HG02840 (cell line): ENCODE measurements around the gene SNX33.

Experiments used
- ATAC-seq: cut with Tn5 transposase; IDR thresholded peaks from one replicate; pipeline ENCODE4 v1.9.1; 2021; ENCODE audit warnings: mild to moderate bottlenecking, moderate library complexity, moderate number of reproducible peaks; ENCODE audit not compliant: unreplicated experiment, low FRiP score

Gene SNX33

DNA sequence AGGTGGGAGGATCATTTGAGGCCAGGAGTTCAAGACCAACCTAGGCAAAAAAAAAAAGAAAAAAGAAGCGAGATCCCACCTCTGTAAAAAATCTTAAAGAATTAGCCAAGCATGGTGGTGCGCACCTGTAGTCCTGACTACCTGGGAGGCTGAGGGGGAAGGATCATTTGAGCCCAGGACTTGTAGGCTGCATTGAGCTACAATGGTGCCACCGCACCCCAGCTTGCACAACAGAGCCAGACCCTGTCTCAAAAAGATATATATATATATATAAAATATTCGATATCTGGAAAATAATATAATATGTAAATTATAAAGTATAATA is 6.6 kb upstream of the SNX33 start:
- ATAC-seq = no peak

DNA sequence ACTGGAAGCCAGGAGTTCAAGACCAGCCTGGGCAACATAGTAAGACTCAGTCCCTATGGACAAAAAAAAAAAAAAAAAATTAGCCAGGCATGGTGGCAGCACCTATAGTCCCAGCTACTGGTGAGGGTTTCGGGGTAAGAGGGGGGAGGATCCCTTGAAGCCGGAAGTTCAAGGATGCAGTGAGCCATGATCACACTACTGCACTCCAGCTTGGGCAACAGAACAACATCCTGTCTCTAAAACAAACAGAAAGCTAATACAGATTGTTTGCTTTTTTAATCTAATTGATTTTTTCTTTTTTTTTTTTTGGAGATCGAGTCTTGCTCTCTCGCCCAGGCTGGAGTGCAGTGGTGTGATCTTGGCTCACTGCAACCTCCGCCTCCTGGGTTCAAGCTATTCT is 6.1 kb upstream of the SNX33 start:
- ATAC-seq = no peak

DNA sequence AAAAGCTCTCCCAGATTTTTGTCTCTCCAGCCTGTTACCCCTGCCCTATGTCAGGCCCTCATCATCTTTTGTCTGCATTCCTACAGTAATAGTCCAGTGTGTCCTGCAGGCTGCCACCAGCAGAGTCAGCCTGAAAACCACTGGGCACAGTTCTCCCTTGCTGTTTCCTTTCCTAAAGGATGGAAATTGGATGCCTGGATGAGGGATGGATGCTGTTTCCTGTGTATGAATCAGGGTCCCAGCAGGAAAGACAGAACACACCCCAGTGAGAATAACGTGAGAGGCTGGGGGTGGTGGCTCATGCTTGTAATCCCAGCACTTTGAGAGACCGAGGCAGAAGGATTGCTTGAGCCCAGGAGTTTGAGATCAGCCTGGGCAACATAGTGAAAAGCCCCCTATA is 3.3 kb upstream of the SNX33 start:
- ATAC-seq = no peak

DNA sequence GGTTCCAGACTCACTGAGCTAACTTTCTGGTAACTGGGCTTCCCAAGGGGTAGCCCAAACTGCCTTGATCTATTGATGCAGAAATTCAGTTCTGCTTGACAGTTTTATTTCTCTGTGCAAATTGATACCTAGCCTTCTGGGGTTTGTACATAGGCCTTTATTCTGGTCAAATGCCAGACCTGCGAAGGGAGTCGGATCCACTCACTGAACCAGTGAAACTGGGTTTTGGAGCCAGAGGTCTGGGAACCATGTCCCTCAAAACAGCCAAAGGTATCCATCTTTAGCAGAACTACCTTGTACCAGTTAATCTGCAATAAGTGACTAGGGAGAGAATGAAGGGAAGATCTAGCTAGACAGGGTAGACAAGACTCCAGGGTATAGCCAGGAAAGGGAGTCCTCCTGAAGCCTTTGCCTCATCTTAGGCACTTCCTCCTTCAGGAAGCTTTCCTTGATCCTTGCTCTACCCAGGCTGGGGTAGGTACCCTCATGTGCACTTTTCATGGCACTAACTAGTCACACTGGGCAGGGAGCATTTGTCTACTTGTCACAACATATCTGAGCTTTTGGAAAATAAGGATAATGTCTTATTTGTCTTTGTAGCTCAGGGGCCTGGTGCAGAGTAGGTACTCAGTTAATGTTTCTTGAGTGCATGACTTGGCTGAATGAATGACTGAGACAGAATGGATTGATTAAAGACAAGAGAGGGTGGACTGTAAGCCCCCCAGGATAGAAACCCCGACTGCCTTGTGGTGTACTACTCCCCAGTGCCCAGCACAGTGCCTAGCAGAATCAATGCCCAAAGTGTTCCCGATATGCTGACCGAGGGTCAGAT is 1.4 kb upstream of the SNX33 start:
- ATAC-seq = no peak

DNA sequence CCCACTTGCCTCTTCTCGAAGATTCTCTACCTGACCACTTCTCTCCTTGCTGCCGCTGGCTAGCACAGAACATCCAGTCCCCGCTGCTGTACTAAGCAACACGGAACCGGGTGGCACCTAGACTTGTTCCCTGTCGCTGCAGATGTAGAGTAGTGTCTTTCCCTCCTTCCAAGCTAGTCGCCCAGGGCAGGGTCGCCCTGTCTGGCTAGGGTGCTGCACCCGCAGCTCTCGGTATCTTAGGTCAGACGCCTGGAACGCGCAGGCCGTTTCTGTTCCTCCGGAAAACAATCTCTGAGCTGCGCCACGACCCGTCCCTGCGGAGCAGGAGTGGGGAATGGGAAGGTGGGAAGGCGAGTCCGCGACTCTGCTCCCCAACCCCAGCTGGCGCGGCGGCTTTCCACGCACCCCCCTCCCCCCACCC is 758 bp upstream of the SNX33 start:
- no peak for ATAC-seq

DNA sequence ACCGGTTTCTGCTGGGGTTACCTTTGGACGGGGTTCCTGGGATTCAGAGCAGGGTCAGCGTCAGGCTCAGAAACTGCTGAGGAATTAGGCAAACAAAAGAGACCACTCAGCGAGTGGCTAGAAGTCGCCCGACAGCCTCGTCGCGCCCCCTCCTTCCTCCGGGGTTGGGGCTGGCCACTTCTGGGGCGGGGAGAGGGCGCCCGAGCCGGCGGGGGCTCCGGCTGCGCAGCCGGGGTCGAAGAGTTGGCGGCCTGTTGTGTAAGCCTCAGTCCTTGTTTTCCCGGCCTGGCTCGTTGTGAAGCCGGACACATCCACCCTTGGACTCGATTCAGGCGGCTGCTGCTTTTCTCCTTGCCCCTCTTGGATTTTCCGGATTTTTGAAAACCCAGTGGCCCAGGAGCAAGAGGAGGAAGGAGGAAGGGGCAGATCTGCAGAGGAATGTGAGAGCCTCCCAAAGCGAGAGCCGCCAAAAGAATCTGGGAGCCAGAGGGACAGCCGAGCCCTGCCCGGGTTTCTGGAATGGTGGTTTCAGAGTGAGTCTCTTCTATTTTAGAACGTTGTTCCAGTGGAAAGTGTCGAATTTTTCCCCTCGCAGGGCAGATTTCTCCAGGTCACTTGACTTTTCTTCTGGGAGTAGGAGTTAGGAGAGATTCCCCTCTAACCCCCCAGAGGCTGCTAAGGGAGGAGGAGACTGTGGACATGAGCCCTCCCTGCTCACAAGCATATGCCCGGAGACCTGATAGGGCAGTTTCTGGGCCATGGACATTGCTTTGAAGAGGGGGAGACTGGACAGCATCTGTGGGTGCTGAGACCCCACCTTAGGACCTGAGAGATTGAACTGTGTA is 666 bp downstream of the SNX33 start:
- ATAC-seq = no peak

DNA sequence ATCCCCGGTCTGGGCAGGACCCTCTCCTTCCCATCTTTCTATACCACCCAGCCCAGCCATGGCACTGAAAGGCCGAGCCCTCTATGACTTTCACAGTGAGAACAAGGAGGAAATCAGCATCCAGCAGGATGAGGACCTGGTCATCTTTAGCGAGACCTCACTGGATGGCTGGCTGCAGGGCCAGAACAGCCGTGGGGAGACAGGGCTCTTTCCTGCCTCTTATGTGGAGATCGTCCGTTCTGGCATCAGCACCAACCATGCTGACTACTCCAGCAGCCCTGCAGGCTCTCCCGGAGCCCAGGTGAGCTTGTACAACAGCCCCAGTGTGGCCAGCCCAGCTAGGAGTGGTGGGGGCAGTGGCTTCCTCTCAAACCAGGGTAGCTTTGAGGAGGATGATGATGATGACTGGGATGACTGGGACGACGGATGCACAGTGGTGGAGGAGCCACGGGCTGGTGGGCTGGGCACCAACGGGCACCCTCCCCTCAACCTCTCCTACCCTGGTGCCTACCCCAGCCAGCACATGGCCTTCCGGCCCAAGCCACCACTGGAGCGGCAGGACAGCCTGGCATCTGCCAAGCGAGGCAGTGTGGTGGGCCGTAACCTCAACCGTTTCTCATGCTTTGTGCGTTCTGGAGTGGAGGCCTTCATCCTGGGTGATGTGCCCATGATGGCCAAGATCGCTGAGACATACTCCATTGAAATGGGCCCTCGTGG is 1.5 kb downstream of the SNX33 start:
- ATAC-seq = no peak

DNA sequence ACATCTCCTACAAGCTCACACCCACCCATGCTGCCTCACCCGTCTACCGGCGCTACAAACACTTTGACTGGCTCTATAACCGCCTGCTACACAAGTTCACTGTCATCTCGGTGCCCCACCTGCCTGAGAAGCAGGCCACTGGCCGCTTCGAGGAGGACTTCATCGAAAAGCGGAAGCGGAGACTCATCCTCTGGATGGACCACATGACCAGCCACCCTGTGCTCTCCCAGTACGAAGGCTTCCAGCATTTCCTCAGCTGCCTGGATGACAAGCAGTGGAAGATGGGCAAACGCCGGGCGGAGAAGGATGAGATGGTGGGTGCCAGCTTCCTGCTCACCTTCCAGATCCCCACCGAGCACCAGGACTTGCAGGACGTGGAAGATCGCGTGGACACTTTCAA is 2.1 kb downstream of the SNX33 start:
- no peak for ATAC-seq

DNA sequence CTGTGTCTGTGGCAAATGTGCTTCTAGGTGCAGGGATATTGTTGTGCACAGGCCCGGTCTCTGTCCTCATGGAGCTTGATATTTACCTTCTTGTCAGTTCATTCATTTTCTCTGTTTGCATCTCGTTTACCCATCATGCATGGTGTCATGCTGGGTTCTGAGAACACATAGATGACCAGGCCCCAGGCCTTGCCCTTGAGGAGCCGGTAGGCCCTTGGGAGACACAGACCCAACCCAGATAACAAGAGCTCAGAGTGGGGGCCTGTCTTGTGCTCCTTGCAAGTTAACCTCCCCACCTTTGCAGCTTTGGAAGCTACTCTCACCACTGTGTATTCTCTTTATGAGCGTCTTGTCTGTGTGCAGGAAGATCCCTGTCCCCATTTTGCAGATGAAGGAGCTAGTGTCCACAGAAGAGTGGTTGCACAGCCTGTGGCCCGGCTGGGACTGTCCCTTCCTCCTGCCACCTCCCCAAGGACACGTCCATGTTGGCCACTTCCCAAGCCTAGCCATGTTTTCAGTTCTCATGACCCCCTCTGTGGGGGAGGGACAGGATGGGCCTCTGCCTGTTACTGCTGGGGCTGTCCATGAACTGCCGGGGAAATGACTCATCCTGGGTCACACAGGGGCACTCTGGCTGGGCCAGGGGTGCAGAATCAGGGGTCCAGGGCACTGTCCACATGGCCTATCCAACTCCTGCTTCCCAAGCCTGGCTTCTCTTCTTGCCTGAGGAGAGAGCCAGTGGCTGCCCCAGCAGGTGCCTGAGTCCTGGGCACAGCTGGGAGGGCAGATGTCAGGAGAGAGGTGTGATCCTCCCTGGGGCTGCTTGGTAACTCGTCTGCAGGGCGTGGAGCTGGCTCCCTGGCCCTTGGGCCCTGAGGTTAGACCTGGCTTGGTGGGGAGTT is 3.4 kb downstream of the SNX33 start:
- no peak for ATAC-seq

DNA sequence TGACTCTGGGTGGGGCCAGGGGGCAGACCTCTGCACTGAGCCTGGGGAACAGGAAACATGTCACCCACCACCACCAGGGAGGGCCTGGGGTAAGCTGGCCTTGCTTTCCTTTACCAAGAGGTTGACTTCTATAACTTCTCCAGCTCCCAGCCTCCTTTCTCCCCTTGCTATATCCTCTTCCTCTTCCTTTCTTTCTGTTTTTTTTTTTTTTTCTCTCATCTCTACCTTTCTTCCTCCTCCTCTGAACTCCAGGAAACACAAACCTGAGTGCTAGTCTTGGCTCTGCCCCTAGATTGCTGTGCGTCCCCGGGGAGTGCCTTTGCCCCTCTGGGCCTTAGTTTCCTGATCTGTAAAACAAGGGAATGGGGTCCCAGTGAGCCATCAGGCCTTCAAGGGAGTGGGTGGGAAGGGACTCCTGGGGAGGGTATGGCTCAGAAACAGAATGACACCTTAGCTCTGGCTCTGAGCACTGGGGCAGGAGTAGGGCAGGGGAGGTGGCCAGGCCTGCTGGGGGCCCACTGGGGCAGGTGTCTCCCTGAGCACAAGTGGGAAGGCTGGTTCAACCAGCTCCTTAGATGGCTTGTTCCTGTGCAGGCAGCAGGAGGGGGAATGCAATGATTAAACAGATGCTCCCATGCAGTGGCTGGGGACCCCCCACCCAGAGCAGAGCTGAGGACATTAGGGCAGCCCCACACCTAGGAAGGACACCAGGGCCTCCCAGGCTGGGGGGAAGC is 4.3 kb downstream of the SNX33 start:
- no peak for ATAC-seq

DNA sequence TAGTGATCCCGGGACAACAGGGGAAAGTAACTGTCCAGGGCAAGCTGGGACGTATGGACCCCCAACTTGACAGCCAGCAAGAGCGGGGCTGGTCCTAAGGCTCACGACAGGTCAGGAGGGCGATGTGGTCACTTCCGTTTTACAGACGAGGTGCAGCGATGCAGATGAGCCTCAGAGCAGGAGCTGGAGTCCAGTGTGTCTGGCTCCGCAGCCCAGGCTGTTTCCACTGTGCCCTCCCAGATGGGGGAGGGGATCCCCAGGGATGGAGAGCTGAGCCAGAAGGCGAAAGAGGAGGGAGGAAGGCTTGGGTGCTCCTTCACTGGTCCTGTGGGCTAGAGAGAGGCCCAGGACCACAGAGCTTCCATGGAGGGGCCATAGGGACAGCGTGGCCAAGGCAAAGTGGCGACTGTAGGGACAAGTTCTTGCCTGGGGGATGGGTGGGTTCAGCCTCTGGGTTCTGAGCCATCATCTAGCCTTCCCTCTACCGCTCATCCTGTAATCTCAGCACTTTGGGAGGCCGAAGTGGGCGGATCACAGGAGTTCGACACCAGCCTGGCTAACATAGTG is 5.7 kb downstream of the SNX33 start:
- no peak for ATAC-seq

DNA sequence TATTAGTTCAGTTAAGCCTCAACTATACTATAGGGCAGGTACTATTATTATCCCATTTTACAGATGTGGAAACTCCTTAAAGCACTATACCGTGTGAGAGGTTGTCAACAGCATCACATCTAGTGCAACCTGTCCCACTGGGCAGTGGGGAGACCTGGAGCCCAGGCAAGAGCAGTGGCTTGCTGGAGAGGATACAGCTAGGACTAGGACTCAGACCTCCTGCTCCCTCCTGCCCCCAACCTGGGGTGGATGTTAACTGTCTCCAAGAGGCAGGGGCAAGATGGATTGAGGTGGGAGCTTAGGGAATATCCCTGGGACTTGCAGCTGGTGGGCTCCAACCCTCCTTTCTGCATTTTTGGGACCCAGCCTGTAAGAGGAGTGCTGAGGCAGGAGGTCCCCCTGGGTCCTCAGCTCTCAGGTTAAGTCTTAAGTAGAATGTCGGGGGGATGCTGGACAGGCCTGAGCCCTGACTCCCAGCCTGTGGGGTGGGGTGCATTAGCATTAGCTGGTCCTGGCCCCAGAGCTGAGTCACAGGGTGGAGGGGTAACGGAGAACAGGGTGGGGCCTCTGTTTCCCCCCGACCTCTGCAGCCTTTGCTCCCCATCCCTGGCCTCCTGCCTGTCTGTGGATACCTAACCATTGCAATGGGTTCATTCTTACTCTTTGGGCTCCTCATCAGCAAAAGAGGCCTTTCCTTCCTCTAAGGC is 6.6 kb downstream of the SNX33 start:
- no peak for ATAC-seq

DNA sequence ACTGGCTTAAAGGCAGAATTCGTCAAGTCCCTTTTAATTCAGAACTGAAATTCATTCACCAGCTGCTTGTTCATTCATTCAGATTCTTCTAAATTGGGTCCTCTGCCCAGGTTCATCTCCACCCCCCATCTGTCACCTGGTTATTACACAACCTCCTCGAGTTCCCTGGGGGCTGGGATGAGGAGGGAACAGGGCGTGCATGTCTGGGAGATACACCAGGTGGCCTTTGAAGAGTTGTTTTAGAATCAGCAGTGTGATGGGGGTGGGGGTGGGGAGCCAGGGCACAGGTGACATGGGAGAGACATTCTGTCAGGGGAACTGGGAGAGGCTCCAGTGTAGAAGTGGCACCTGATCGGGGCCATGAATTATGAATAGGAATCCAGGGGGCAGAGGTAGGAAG is 8.2 kb downstream of the SNX33 start:
- ATAC-seq = no peak

DNA sequence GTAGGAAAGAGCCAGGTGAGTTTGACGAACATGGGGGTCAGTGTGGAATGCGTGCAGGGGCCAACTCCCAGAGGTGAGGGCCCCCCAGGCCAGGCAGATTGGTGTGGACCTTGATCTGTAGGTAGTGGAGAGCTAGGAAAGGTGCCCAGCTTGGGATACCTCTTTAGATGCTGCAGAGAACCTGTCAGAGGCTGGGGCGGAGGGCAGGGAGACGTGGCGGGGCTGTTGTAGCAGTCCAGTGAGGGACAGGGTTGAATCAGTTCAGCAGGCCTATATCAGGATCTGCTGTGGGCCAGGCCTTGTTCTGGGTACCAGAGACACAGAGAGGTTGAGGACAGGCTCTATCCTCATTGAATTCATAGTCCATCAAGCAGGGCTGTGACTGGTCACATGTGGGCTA is 8.6 kb downstream of the SNX33 start:
- ATAC-seq = no peak

DNA sequence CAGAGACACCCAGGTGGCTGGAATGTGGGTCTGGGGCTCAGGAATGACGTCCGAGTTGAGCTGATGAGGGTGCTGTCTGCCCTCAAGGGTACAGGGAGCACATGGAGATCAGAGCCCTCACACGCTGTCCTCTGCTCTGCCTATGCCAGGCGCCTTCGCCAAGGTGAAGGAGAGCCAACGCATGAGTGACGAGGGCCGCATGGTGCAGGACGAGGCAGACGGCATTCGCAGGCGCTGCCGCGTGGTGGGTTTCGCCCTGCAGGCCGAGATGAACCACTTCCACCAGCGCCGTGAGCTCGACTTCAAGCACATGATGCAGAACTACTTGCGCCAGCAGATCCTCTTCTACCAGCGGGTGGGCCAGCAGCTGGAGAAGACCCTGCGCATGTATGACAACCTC is 9.1 kb downstream of the SNX33 start:
- no peak for ATAC-seq

DNA sequence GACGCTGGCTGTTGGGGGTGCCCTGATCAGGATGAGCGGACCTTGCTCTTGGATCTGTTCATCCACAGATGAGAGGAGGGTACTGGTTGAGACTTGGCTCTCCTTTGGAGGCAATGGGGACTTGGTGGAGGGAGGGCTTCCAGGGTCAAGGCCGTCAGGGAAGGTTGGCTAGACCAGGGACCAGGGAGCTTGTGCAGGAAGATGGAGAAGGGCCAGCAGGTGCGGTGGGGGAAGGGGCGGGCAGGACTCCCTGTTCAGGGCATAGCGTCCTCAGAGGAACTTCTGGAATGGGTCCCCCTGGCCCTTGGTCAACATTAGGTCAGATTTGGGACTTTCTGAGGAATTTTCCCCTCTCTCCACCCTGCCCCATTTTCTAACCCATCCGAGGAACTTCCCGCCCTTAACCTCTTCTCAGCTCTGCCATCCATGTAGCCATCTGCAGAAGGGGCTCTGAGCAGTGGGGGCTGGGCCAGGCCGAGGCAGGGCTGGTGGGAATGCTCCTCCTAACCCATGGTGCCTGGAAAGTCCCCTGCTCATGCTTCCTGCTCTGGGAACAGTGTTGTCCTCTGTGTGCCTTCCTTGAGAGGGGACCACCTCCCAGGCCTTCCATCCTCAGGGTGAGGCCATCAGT is 11.5 kb downstream of the SNX33 start:
- no peak for ATAC-seq

DNA sequence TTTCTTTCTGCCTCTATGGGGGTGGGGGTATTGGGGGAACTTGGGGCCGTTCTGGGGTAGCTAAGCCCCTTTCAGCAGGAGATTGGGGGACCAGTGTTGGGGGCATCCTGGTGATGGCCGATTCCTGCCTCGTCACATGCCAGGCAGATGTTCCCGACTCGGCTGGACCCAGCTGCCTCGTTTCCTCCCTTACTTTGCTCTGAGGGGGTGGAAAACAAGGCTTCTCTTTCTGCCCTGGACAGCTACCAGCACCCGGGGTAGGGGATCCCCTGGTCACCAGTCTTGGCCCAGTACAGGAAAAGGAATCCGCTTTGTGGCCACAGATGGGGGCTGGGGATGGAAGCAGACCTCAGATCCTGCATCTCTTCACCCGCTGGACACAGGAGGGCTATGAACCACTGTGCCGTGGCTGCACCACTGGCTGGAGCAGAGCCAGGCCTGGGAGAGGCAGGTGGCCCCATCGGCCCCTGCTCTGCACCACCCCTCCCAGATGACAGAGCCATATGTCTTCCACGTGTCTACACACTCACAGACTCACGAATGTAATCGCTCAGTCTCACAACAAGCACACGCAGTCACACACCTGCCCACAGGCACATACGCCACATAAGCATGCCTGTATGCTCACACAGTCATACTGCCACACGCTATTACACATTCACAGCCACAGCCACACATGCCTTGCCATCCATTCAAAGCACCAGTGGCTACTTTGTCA is 12.4 kb downstream of the SNX33 start:
- no peak for ATAC-seq
